Neural cell (in vitro differentiated cells): ENCODE data around the gene SLC25A42.

Experiments used
- CTCF ChIP-seq: fragments of 450-650 bp; IDR thresholded peaks from 2 replicates; pipeline ENCODE4 v1.5.1; 2014; ENCODE audit warnings: antibody characterized with exemption, mild to moderate bottlenecking, moderate library complexity; ENCODE audit not compliant: poor library complexity, severe bottlenecking
- EP300 ChIP-seq: fragments of 450-650 bp; conservative IDR thresholded peaks from 2 replicates; pipeline ENCODE4 v1.6.1; 2014; ENCODE audit warnings: antibody characterized with exemption, mild to moderate bottlenecking, moderate library complexity; ENCODE audit not compliant: poor library complexity, severe bottlenecking
- EZH2 ChIP-seq: fragments of 200-600, 300-800 bp; shearing (Covaris generic), sonication (generic); IDR thresholded peaks from 2 replicates; pipeline ENCODE4 v1.6.1; 2014; ENCODE audit warnings: antibody characterized with exemption, low read length, borderline replicate concordance, mild to moderate bottlenecking; ENCODE audit not compliant: insufficient read depth, poor library complexity, severe bottlenecking
- MXI1 ChIP-seq: fragments of 450-650 bp; conservative IDR thresholded peaks from 2 replicates; pipeline ENCODE4 v1.6.1; 2014; ENCODE audit warnings: antibody characterized with exemption, mild to moderate bottlenecking; ENCODE audit not compliant: poor library complexity, severe bottlenecking
- POLR2AphosphoS5 ChIP-seq: IDR thresholded peaks from 2 replicates; pipeline ENCODE4 v1.6.1; 2012
- RAD21 ChIP-seq: fragments of 450-650 bp; conservative IDR thresholded peaks from 2 replicates; pipeline ENCODE4 v1.6.1; 2014; ENCODE audit warnings: antibody characterized with exemption, mild to moderate bottlenecking, moderate library complexity
- REST ChIP-seq: IDR thresholded peaks from 2 replicates; pipeline ENCODE4 v1.6.1; 2012; ENCODE audit warnings: borderline replicate concordance
- SMC3 ChIP-seq: fragments of 450-650 bp; conservative IDR thresholded peaks from 2 replicates; pipeline ENCODE4 v1.6.1; 2014; ENCODE audit warnings: antibody characterized with exemption, mild to moderate bottlenecking, moderate library complexity; ENCODE audit not compliant: poor library complexity
- TAF1 ChIP-seq: IDR thresholded peaks from 2 replicates; pipeline ENCODE4 v1.6.1; 2012; ENCODE audit warnings: low read depth

DNA sequence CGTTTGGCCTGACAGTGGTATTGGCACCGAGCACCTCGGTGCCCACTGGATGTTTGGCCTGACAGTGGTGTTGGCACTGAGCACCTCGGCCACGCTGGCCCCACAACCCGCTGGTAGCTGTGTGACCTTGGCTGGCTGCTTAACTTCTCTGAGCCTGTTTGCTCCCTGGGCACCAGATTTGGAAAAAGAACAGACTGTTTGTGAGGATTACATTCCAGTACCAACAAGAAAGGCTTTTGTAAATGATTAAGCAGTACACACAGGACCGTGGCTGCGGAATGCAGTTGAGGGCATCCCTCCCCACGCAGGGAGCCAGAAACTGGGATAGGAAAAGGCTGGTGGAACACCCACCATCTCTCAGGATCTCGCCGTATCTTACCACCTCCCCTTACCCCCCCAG is 31.9 kb downstream of the SLC25A42 start:
- TF ChIP-seq CTCF, result no peak
- TF ChIP-seq POLR2AphosphoS5, result no peak
- no peak for TF ChIP-seq EZH2
- no peak for TF ChIP-seq MXI1
- no peak for TF ChIP-seq REST
- TF ChIP-seq RAD21, result no peak
- no peak for TF ChIP-seq EP300
- TF ChIP-seq SMC3, result no peak
- no peak for TF ChIP-seq TAF1
